Tongue (tissue), 2 donors: ENCODE results near the gene RBBP8NL. TPM values are rescaled to one million over a fixed set of nuclear protein-coding genes. Genes with fewer than 3 reads are reported as not detected.
A peak's percentile ranks its signal among the peaks of the same experiment; 100 is the strongest.

Experiments
- DNase-seq: peaks from one replicate; pipeline ENCODE4 v3.0.0-alpha.2; 2015
- total RNA-seq: library from RNA; depleted of rRNA; stranded (reverse); fragments of >200 nt; gene quantifications from one replicate; pipeline ENCODE4 v1.2.3, GENCODE V29; 2014

The RBBP8NL gene, protein sequence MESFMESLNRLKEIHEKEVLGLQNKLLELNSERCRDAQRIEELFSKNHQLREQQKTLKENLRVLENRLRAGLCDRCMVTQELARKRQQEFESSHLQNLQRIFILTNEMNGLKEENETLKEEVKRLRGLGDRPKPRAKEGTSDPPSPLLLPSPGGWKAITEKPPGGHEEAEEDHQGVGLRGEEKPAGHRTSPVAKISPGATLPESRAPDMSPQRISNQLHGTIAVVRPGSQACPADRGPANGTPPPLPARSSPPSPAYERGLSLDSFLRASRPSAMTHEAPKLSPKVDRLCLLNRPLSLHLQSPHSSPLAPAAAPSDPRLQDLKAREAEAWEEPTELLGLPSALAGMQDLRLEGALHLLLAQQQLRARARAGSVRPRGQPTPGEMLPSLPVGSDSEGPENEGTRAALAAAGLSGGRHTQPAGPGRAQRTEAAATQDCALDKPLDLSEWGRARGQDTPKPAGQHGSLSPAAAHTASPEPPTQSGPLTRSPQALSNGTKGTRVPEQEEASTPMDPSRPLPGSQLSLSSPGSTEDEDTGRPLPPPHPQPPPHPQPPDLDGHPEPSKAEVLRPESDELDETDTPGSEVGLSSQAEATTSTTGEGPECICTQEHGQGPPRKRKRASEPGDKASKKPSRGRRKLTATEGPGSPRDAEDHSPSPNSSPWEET
- total RNA-seq = 1.0 TPM

DNA sequence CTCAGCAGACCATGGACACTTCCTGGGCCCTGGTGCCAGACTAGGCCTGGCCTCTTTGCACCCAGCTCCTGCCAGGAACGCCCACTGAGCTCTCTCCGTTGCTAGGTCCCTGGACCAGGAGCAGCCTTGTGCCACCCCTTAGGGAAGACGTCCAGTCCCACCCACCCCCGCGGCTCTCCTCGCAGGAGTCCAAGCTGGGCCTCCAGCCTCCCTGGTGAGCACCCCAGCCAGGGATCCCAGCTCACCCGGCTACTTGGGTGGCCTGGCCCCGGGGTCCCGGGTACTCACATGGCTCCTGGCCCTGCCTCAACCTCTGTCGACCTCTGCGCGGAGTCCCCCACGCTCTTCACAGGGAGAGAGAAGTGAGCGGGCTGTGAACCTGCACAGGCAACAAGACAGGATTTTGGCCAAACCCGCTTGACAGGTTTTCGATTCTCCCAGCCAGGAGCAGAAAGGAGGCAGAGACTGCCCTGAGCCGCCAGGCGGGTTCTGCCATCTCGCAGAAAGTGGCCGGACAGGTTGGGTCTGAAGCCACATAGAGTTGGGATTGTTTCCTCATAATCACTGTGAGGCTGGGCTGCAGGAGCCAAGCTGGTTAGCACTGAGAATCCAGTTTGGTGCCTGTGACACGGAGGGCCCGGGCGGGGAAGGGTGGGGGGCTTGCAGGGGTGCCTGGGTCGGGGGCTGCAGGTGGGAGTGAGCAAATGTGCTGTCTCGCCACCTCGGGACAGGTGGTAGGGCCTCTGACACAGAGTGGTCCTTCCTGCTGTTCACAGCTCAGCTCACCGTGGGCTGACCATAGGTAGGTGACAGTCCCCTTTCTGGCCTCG is at the start of gene RBBP8NL:
RBBP8NL (minus strand) TSS at position 368 of the 830 bp plus-strand sequence. CDS start 7,892 bp downstream, outside the sequence.
- DNase-seq = peak; percentile 80

DNA sequence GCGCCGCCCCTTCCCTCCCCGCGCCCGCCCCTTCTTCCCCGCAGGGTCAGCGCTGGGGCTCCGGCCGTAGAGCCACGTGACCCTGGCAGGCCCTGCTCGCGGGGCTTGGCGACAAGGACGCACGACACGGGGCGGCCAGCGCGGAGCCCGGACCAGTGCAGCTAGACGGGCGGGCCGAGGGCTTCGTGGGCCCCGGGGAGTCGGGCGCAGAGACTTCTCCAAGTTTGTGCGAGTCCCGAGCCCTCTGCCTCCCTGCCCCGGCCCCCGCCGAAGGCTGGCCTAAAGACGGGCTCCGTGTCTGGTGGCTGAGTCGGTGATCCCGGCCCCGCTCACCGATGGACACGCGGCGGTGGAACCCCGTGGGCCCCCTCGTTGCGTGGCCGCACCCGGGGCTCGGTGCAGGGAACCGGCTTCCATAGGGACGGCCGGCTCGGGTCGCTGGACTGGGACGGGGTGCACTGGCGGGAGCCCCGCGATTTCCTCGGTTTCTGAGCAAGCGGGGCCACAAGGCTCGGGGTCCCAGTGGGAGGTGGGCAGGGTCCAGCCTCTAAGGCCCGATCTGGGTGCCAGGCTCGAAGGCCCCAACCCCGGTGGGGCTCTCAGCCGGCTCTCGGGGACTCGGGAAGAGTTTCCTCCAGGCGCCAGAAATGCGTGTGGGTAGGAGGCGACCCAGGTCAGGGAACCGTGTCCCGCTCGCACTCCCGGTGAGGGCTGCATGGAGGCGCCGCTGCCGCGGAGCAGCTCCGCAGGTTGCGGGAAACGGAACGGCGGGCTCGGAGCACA is 48.9 kb upstream of the RBBP8NL start:
- no peak for DNase-seq

DNA sequence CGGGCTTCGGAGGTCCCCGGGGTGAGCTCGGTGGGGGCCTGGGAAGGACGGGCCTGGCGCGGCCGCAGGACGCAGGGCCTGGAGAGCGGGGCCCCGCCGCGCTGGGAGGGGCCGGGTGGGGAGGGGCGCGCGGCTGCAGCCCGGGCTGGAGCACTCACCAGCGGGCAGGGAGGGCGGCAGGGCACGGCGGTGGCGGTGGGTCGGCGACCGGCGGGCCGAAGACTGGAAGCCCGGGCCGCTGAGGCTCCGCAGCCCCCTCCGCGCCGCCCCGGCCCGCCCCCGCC is 48.4 kb upstream of the RBBP8NL start, which contains the start of gene GATA5:
GATA5 (minus strand) TSS at position 224 of the 284 bp plus-strand sequence. CDS start 474 bp downstream, outside the sequence.
- DNase-seq = no peak

DNA sequence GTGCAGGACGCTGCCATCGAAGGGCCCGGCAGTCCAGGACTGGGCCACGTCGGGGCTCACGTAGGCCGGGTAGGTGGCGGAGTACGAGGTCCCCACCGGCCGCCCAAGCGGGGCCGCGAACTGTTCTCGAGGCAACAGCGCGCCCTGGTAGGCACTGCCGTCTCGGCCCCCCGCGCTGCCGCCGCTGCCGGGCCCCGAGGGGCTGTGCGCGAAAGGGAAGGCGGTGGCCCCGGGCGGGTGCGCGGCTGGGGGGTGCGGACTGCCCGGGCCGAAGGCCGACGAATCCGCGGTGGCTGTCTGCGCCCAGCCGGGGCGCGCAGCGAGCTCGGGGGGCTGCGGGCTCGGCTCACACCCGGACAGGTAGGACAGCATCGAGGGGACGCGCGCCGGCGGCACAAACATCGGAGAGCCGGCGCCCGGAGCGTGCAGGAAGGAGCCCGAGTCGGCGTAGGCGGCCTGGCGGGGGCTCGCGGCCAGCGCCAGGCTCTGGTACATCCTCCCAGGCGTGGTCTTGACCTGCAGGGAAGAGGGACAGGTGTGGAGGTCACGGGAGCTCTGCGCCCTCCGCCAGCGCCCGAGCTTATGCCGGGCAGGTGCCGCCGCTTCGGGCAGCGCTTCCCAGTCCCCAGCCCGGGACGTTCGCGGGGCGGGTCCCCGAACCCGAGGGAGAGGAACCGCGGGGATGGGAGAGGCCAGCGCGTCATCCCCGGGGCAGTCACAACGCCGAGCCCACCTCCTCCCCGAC is 47.9 kb upstream of the RBBP8NL start:
- DNase-seq = no peak

DNA sequence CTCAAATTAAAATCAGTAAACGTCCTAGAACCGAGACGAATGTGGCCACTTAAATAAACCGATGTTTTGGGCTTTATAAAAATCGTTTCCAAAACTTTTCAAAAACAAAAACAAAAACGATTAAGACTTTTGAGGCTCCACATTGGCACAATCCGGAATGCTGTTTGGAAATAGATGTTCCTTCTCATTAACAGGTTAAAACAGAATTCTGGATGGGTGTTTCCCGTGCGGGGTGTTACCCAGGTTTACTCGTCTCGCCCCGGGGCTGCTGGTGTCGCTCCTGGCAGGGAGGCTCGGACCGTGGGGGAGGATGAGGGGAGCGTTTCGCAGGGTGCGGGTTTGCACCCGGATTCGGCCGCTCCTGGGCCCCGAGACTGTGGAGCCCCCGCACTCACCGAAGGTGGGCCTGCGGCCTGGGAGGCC is 47.3 kb upstream of the RBBP8NL start:
- no peak for DNase-seq

DNA sequence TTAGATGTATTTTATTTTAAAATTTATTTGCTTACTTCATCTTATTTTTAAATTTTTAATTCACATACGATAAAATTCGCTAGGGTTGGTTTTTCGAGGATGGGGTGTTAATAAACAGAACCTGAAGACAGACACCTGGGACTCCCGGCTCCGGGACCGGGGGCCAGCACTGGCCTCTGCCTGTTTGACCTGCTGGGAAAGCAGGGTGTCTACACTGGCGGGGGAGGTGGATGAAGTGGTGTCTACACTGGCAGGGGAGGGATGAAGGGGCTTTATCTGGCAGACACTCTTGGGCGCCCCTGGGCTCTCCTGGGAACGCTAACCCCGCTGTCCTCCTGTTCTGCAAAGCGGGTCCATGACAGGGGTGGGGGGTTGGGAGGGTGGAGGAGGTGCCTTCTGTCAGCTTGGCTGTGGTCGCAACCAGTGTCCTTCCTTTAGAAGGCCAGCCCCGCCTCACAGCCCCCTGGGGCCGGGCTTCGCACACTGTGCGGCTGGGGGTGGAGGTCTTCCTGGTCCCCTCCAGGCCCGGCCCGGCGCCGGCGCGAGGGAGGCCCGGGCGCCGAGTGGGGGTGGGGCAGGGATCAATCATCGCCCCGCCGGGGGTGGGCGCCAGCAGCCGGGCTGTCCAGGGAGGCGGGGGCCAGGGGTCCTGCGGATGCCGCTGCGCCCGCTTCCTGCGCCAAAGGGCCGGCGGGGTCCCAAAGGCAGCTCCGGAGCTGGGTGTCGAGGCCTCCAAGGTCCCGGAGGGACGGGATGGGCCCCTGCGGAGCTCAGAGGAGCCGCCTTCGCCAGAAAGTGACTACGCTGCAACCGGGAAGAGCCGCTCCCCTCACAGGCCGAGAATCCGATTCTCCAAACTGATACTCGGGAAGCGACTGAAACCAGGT is 46.6 kb upstream of the RBBP8NL start:
- DNase-seq = no peak

DNA sequence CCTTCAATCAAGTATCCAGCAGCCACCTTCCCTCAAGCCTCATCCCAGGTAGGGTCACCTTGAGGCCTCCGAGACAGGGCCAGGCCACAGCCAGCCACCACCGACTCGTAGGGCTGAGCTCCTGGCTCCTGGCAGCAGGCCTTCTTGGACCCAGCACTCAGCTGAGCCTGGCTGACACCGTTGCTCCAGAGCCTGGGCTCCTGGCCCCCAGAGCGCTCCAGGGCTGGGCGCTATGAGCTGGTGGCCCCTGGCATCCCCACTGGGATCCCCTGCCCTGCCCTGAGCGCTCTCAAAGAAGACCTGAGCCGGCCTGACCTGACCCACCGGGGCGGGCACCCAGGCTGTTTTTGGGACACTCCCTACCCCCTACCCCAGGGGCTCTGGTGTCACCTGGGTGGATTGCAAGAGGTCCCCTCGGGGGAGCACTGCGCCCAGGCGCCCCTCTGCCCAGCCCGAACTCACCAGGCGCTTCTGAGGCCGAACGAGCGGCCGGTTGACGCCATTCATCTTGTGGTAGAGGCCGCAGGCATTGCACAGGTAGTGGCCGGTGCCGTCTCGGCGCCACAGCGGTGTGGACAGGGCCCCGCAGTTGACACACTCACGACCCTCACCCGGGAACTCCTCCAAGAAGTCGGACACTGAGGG is 45.7 kb upstream of the RBBP8NL start:
- DNase-seq = no peak

DNA sequence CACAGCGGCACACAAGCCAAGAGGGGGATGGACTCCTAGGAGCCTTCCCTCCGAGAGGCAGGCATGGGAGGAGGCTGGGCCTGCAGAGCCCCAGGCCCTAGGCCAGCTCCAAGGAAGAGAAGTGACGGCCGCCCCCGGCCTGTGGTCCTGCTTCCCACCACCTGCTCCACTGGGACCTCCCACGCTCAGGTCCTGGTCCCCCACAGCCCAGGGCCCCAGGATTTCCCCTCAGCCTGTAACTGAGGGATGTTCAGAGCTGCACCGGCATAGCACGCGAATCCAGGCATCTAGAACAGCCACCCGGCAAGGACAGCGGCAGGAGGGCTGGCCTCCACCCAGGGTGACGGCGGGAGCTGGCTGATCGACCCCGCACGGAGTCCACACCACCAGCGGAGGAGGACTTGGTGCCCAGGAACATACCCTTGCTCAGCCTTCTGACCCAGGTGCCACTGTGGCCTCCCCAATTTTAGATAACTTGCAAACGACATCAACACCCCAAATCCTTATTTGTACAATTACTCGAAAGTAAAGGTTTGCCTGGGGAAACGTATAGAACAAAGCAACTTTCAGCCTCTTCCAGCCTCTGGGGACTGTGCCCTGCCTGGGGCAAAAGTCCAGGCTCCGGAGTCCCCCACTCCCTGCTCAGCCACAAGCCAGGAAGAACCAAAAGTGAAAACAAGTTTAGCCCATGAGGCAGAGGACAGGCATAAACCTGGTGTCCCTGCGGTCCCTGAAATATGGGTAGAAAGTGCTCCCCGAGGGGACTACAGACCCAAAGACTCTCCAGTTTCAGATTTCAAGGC is 45.0 kb upstream of the RBBP8NL start:
- DNase-seq = no peak

DNA sequence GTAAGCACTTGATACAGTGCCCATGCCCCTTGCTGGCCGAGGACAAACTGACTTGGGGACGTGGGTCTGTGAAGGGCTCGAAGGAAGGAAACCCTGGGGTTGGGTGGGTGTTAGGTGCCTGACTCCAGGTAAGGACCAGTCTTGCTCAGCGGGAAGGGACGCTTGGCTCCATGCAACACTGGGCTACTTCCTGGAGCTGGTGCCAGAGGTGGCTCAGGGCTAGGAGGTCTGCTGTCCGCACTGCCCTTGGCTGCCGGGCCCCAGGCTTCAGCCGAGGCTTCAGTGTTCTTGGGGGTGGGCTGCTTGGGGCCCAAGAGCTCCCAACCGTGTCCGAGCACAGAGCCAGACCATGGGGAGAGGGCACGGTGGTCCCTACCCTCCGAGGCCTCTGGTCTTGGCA is 43.1 kb upstream of the RBBP8NL start:
- DNase-seq = no peak

DNA sequence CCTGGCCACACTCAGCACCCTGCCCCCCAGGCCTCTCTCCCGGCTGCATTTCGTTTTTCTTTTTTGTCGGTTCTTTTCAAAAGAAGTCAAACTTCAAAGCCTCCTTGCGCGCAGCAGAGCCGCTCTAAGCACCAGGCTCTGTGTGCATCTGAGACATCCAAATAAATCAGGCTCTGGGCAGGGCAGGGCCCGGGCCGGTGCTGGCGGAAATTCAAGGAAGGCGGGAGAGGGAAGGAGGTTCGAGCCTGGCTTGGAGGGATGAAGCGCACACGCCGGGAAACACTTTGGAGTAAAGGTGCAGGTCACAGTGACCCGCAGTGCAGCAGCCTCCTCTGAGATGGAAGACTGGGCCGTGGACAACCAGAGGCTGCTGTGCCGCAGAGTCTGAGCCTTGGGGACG is 42.7 kb upstream of the RBBP8NL start:
- no peak for DNase-seq

DNA sequence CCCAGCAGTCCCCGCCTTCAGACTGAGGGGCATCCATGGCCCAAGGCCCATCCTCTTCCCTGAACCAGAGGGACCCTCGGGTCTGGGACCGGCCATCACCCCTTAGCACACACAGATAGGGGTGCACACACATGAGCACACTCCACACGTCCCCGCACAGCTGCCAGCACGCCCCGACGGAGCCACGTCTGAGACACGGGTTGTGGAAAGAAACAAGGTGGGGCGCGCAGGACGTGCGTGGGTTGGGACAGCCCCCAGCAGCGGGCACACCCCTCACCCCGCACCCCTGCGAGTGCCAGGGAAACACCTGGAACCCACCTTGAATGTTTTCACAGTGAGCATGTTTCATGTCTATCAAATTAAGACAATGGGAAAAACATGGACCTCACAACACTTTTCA is 42.0 kb upstream of the RBBP8NL start:
- no peak for DNase-seq

DNA sequence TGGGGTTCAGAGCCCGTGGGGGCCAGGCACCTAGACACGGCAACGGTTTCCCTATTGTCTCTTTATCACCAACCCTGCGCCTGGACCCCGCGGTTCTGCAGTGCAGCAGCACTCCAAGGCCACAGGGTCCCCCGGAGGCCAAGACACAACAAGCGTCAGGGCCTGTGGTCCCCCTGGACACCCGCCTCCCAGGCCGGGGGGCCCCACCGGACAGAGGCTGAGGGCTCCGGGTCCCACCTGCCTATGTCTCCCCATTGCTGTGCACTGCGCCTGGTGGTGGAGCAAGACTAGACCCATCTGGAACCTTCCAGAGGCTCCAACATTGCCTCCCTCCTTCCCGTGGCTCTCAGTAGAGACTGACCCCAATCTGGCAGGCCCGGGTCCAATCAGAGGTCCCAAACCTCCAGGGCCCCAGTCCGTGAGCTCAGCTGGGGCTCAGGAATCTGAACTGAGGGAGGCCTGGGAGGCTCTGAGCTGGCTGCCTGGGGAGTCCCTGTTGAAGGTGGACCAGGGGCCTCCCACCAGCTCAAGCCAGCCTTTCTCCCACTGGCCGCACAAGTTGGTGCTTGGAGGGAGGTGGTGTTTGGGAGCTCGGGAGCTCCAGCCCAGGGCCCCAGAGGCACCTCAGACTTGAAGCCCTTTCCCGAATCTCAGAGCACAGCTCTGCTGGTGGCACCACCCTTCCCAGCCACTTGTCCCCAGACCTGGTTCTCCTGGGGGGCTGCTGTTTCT is 39.6 kb upstream of the RBBP8NL start:
- DNase-seq = no peak

DNA sequence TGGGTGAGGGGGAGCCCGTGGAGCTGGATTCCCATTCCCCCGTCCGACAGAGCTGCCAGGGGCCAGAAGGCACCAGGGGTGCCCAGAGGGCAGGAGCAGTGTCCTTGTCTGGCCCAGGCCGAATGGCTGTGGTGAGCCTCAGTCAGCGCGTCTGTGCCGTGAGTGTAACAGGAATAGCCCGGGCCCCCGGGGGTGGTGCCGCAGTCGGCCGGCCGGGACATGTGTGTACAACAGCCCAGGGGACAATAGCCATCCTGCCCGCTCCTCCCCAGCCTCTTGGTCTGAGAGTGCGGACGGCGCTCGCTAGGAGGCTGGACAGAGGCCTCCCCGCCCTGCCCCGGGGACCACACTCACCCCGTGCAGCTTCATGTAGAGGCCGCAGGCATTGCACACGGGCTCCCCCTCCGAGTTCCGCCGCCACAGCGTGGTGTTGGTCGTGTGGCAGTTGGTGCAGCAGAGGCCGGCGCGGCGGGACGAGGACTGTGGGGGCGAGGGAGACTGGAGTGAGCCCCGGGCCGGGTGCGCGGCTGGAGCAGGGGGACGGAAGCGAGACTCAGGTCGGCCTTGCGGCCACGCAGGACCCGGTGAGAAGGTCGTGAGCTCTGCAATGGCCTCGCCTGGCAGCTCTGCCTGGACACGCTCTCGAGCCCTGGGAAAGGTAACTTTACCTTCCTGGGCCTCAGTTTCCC is 38.9 kb upstream of the RBBP8NL start:
- DNase-seq = no peak

DNA sequence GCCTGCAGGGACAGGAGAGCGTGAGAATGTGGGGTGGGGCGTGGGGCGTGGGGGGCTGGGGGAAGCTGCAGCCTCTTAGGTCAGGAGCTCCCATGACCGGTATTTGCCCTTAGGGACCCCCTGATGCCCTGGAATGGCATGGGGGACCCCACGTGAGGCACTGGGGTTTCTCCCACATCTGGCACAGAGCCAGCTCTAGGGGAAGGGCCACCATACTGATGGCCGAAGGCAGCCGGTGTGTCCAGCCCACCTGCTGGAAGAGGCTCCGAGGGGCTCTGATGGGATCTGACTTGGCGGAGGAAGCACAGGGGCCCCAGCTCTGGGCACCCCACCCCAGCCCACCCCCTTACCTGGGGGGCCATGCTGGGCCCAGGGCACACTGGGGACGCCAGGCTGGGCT is 37.7 kb upstream of the RBBP8NL start:
- no peak for DNase-seq

DNA sequence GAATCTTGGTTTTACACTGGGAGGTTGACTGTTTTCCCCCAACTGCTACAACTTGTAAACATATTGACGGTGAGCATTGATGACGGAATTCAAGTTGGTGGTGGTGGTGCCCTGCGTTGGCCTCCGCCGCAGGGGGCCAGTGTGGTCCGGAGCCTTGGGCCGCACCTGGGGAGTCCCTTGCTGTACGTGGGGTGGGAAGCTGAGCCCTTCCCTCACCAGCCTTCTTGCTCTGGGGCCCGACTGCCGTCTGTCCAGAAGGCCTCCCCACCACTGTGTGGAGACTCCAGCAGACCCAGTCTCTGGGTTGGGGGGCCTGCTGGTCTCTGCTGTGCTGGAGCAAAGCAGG is 37.1 kb upstream of the RBBP8NL start:
- no peak for DNase-seq

DNA sequence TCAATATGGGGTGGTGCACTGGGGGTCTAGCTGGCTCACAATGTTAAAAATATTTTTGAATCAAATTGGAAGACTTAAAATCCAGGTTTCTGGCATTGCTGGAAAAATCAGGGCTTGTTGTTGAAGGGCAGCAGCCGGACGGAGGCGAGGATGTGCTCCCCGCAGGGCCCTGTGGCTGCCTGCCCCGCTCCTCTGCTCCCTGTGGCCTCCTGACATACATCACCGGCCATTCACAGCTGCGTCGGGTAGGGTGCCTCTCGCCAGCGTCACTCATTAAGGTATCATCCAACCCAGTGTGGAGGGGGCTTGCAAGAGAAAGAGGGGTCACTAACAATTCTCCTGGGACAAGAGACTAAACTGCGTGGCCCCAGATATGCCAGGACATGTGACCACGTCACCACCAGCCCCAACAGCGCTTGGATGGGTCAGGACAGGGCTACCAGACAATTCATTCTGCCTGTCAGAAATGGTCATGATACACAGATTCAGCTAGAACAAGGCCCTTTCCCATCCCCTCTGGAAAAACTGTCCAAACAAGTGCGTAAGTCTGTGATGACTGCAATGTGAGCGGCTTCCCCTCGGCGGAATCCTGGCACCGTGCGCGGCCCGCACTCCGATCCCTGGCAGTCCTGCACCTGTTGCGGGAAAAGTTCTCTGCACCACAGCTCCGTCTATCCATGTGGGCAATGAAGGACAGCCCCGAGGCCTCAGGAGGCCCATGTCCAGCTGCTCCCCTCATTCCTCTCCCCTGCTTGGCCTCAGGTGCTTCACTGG is 36.5 kb upstream of the RBBP8NL start:
- peak; percentile 56 for DNase-seq
